GM21723 (cell line): ENCODE measurements around the gene ARSK.
"Not testable (repeated sequence)": the region's sequence is repeated elsewhere in the genome, so short reads cannot be mapped to it uniquely, and the experiment has no call there.

Experiments used
- ATAC-seq: cut with Tn5 transposase; IDR thresholded peaks from one replicate; pipeline ENCODE4 v1.9.1; 2021; ENCODE audit warnings: mild to moderate bottlenecking, moderate library complexity; ENCODE audit not compliant: unreplicated experiment

The ARSK gene

DNA sequence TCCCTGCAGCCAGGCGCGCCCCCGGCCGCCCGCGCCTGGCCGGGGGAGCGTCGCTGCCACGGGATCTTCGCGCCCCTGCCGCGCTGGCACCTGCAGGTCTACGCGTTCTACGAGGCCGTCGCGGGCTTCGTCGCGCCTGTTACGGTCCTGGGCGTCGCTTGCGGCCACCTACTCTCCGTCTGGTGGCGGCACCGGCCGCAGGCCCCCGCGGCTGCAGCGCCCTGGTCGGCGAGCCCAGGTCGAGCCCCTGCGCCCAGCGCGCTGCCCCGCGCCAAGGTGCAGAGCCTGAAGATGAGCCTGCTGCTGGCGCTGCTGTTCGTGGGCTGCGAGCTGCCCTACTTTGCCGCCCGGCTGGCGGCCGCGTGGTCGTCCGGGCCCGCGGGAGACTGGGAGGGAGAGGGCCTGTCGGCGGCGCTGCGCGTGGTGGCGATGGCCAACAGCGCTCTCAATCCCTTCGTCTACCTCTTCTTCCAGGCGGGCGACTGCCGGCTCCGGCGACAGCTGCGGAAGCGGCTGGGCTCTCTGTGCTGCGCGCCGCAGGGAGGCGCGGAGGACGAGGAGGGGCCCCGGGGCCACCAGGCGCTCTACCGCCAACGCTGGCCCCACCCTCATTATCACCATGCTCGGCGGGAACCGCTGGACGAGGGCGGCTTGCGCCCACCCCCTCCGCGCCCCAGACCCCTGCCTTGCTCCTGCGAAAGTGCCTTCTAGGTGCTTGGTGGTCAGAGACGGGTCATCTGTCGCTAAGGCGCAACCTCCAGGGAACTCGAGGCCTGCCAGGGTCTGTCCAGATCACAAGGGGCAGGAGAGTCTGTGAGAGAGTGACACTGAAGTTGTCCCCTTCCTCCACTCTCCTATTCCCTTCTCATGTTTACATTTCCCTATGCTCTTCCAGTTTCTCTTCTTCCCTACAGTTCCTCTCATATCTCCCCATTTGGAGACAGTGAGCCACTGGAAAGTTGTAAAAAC, 66.3 kb downstream of the ARSK start:
- ATAC-seq = peak; percentile 52

DNA sequence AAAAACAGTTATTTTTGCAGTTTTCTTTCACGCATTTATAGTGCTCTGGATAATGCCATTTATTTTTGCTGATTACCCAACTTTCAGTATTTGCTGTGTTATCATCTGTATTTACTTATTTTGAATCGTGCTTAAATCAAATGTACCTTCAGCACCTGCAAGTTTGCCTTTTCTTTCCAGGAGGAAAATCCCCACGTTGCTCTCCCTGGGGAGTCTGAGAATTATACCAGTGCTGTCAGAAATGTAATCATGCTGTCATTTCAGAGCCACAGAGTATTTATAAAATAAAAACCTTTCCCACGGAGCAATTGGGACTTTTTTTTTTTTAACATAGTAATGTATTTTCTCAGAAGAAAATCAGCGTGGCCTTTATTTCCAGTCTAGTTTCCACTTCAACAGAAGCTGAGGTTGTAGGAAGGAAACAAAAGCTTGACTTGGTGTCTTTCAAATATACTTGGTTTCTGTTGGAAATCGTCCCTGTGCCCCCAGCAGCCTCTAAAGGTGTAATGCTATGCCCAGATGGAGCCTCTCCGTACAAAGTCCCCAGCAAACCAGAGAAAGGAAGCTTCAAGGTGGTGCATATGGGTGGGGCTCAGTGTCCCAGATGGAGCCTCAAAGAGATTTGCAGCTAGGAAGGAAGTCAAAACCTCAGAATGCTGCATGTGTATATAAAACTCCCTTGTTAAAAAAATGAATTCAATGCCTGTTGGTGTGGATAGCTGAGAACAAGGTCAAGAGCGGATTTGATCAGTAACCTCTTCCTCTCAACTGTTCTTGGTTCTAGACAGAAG, 67.1 kb downstream of the ARSK start:
- no peak for ATAC-seq

DNA sequence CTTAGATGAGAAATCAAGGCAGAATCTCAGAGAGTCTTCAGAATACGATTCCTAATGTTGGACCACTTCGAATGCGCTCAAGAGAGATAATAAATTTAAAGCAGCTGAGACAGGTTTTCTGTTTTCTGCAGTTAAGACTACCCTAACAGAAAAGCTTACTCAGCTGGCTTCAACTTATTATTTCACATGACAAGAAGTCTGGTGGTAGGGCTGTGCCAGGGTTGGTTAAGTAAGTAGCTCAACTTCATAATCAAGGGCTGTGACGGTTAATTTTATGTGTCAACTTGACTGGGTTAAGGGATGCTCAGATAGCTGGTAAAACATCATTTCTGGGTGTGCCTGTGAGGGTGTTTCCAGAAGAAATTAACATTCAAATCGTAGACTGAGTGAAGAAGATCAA, 68.8 kb downstream of the ARSK start:
- no peak for ATAC-seq

DNA sequence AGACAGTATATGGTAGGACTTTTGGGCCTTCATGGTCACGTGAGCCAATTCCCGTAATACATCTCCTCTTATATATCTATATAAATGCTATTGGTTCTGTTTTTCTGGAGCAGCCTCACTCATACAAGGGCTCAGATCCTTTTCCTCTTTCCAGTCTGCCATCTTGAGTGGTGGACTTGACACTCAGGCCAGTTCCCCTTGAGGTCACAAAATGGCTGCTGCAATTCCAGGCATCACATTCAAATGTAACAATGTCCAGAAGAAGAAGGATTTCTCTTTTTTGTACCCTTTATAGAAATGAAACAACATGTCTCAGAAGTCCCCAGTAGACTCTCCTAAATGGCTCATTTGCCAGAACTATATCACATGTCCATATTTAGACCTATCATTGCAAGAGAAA, 69.5 kb downstream of the ARSK start:
- no peak for ATAC-seq

DNA sequence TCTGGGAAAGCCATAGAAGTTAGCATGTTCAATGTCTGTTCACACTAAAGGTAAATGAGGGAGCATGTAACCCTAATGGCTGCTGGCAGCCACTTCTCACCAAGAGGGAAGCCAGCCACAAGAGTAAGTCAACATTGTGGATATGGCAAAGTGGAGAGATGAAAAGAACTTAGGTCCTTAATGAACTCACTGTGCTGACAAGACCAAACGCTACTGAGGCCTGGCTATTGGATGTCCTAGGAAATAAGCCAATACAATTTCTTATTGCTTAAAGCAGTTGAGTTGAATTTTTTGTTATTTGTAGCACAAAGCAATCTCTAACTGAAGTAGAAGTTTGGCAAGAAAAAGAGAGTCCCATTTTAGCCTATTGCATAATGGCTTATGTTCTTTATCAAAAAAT, 71.8 kb downstream of the ARSK start:
- no peak for ATAC-seq

DNA sequence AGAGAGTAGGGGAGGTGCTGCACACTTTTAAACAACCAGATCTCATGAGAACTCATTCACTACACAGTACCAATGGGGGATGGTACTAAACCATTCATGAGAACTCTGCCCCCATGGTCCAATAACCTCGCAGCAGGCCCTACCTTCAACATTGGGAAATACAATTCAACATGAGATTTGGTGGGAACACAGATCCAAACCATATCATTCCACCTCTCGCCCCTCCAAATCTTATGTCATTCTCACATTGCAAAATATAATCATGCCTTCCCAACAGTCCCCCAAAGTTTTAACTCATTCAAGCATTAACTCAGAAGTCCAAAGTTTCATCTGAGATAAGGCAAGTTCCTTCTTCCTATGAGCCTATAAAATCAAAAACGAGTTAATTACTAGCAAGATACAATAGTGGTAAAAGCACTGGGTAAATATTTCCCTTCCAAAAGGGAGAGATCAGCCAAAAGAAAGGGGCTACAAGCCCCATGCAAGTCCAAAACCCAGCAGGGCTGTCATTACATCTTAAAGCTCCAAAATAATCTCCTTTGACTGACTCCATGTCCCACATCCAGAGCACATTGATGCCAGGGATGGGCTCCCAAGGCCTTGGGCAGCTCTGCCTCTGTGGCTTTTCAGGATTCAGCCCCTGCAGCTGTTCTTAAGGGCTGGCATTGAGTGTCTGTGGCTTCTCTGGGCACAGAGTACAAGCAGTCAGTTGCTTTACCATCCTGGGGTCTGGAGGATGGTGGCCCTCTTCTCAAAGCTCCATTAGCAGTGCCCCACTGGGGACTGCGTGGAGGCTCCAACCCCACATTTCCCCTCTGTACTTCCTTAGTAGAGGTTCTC, 73.3 kb downstream of the ARSK start:
- ATAC-seq = no peak

- no peak for ATAC-seq
Observed at GRCh38 chr5:95628933-95629332, 74.0 kb downstream of the ARSK start.

DNA sequence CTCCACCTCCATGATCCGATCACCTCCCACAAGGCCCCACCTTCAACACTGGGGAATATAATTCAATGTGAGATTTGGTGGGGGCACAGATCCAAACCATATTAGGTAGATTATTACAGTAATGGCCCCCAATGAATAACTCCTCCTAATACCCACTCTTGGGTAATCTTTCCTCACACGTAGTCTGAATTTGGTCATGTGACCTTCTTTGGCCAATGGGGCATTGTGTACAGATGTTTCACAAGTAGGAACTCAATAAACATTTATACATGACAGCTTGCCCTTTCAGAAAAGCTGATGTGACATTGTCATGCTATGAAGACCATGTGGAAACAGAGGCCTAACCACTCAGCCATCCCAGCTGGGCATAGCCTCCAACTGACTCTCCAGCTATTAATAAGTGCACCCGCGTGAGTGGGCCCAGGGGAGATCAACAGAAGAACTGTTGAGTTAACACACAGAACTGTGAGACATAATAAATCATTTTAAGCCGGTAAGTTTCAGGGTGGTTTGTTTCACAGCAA, 75.6 kb downstream of the ARSK start:
- no peak for ATAC-seq

DNA sequence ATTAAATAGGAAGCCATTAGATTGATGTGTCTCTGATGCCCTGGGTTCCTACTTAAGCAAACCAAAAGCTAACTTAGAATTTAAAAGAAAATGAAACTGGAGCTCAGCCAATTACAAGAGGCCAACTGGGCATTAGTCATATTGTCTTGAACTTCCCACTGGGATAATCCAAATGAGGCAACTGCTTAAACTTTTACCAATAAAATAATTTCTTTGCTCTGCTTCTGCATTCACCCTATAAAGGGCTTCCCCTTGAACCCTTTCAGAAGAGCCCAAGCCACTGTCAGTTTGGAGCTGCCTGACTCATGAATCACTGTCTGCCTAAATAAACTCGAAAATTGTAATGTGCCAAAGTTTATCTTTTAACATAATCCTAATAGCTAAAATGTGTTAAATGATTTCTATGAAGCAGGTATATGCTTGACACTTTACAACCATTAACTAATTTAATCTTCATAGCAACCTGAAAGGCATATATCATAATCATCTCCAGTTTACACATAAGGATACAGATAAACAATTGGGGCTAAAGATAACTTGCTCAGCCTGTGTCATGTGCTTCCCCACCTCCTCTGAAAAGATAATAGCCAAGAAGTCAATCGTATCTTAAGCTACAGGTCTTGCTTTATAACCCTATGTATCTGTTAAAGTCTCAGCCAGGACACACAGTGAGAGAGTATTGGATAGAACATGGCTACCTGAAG, 76.5 kb downstream of the ARSK start:
- ATAC-seq = peak; percentile 30

DNA sequence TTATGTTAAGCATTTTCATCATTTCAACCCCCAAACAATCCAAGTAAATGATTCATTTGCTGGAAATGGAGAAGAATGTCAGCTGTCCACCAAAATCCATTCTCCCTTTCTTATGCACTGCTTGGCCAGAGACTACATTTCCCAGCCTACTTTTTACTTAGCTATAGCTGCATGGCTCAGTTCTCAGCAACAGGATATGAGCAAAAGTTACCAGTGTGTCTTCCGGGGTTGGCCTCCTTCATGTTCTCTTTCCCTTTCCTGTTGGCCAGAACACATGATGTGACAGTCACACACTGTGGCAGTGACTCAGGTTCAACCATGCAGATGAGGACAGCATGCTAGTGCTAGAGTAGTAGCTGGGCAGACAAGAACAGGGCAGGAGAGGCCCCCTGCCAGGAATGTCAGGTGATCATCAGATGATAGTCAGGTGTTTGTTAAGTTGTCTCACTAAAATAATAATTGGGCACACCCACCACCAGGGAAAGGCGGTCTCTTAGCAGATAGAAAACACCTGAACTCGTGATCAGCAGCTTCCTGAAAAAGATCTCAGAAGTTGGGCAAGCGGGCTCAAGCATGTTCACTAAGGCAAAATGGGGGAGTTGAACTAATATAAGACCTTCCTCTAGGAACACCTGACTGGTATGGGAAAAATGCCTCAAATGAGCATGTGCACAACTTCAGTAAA, 77.2 kb downstream of the ARSK start:
- peak; percentile 91 for ATAC-seq

- not testable (repeated sequence) for ATAC-seq
Observed at GRCh38 chr5:95632942-95633341, 78.0 kb downstream of the ARSK start.

- ATAC-seq = no peak
Observed at GRCh38 chr5:95633671-95634070, 78.8 kb downstream of the ARSK start.

DNA sequence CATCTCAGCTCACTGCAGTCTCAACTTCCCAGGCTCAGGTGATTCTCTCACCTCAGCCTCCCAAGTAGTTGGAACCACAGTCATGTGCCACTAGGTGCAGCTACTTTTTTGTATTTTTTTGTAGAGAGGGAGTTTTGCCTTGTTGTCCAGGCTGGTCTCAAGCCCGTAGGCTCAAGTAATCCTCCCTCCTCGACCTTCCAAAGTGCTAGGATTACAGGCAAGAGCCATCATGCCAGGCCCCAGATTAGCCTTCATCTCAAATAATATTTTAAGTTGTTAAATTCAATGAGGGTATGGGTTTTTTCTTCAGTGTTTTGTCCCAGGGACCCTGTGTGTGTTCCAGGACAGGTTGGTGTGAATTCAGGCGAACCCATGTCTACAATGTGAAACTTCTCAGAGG, 79.2 kb downstream of the ARSK start:
- ATAC-seq = no peak

DNA sequence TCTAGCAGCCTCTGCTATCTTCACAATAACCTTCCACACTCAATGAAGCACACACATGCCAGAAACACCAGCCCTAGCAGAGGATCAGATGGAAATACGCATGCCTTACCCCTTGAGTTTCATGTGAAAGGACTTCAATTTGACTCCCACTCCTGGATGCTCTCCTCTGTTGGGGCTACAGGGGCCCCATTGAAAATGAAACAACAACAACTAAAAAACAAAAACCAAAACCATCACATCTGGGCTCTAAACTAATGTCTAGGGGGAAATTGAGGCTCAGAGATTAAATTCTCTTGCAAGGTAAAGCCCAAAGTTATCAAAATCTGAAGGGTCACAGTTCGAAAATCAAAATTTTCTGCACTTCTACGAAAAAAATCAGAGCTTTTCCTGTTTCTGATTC, 83.7 kb downstream of the ARSK start:
- ATAC-seq = no peak

DNA sequence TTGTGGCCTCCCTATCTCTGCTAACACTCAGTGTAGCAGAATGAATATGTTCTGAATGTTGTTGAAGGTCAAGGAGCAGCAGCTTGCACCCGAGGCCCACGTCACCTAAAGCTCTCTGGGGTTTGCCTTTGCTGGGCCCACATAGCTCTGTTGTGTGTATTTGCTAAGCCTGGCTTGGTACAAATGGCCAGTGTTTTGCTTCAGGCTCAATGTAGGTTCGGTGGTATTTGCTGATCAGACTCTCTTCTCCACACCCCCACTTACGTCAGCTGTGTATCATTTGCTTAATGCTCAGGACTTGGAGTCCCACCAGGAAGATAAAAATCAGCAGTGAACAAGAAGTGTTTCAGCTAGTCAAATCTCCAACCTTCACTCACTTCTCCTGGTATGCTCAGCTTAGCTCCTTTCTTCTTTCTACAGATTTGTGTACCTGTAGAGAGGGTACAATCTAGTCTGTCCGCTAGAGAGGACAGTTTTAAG, 86.9 kb downstream of the ARSK start:
- ATAC-seq = no peak

GRCh38 chr5:95643152-95643551, 88.3 kb downstream of the ARSK start:
- ATAC-seq = no peak

DNA sequence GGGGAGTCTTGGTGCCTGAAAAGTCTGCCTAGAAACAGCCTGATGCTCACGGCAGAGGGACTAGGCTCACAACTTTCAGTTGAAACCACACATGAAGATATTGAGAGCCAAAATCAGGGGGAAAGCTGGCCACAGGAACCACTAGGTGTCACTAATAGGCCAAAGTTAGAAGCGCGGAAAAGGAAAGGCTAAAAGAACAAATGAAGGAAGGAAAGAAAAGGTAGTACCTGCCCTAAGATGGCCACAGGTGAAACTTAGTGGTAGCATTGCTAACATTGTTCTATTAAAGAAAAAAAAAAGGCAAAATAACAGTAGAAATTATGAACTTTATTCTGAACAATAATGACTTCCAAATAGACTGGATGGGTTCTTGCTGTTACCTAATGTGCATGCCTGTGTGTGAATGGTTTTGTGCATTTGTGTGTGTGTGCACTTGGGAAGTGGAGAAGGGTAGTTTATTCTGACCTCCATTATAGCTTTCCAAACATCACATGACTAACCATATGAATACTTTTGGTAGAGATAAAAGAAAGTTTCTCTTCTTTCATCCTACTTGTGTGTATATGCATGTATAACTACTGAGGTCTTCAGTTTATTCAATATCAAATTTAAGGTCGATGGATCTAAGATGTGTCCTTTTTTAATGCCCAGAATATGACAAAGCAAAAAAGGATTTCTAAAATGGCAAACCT, 89.6 kb downstream of the ARSK start:
- ATAC-seq = peak; percentile 45

DNA sequence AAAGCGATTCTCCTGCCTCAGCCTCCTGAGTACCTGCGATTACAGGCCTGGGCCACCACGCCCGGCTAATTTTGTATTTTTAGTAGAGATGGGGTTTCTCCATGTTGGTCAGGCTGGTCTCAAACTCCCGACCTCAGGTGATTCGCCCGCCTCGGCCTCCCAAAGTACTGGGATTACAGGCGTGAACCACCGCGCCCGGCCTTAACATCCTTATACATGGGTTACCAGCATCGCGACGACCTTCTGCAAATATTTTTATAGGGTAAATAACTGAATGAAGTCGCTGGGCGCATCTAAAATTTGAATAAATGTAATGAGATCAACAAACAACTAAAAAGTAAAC, 91.3 kb downstream of the ARSK start:
- not testable (repeated sequence) for ATAC-seq
